OCI-LY7 (cell line): ENCODE measurements around the gene ARHGAP26. TPM values are rescaled to one million over a fixed set of nuclear protein-coding genes. Genes with fewer than 3 reads are reported as not detected.

Experiments
- BruUV-seq: library from RNA; stranded (reverse); fragments of 400-500 nt; replicated peaks from 2 replicates; lab custom pipeline; 2021; lab: Mats Ljungman, UMichigan
- CTCF ChIA-PET: fragments of 300-600 bp; sonication (Branson Sonifier 250); formaldehyde crosslinking; loops from one replicate; lab custom pipeline; 2022; ENCODE audit warnings: antibody characterized with exemption; ENCODE audit not compliant: unreplicated experiment; lab: Charles Lee
- POLR2A ChIA-PET: fragments of 300-600 bp; sonication (Branson Sonifier 250); formaldehyde crosslinking; loops from one replicate; lab custom pipeline; 2022; ENCODE audit warnings: antibody characterized with exemption; lab: Charles Lee
- DNase-seq: peaks from one replicate; pipeline ENCODE4 v3.0.0-alpha.2; 2015; ENCODE audit warnings: low spot score
- H2AFZ ChIP-seq: fragments of 200-600 bp; sonication (generic), shearing (Covaris generic); 2 replicates; pipeline ENCODE4 v1.6.1; 2014; ENCODE audit warnings: mild to moderate bottlenecking, antibody characterized with exemption, low read length, moderate library complexity
- H3K27ac ChIP-seq: fragments of 200-600 bp; sonication (generic); 2 replicates; pipeline ENCODE4 v1.5.1; 2014; ENCODE audit warnings: mixed run types, low read depth, mild to moderate bottlenecking, moderate library complexity, low read length, inconsistent platforms; ENCODE audit not compliant: poor library complexity, severe bottlenecking
- H3K36me3 ChIP-seq: fragments of 200-600 bp; sonication (generic); 2 replicates; pipeline ENCODE4 v1.6.1; 2014; ENCODE audit warnings: mild to moderate bottlenecking, antibody characterized with exemption, low read length, moderate library complexity, mixed read lengths; ENCODE audit not compliant: insufficient read depth
- H3K4me1 ChIP-seq: fragments of 200-600 bp; sonication (generic); 2 replicates; pipeline ENCODE4 v1.5.1; 2014; ENCODE audit warnings: mild to moderate bottlenecking, low read length; ENCODE audit not compliant: insufficient read depth, poor library complexity, severe bottlenecking
- H3K4me2 ChIP-seq: fragments of 200-600 bp; sonication (generic); 2 replicates; pipeline ENCODE4 v1.6.1; 2014; ENCODE audit warnings: mild to moderate bottlenecking, low read length
- H3K4me3 ChIP-seq: fragments of 200-600 bp; sonication (generic); 2 replicates; pipeline ENCODE4 v1.5.1; 2014; ENCODE audit warnings: mild to moderate bottlenecking, low read depth, low read length; ENCODE audit not compliant: poor library complexity, severe bottlenecking
- H3K79me2 ChIP-seq: fragments of 200-600 bp; sonication (generic); 2 replicates; pipeline ENCODE4 v1.6.1; 2016; ENCODE audit warnings: low read depth, mild to moderate bottlenecking, low read length, moderate library complexity, mixed read lengths; ENCODE audit not compliant: insufficient read depth
- H3K9me2 ChIP-seq: fragments of 200-600 bp; sonication (generic); 2 replicates; pipeline ENCODE4 v1.6.1; 2016; ENCODE audit warnings: mild to moderate bottlenecking, low read length, mixed read lengths; ENCODE audit not compliant: insufficient read depth
- H3K9me3 ChIP-seq: fragments of 200-600 bp; sonication (generic); 2 replicates; pipeline ENCODE4 v1.6.1; 2014; ENCODE audit warnings: mild to moderate bottlenecking, mixed run types, low read length, mixed read lengths
- H4K20me1 ChIP-seq: fragments of 200-600 bp; sonication (generic); 2 replicates; pipeline ENCODE4 v1.6.1; 2014; ENCODE audit warnings: mild to moderate bottlenecking, antibody characterized with exemption, low read length, moderate library complexity, mixed read lengths; ENCODE audit not compliant: insufficient read depth
- EZH2phosphoT487 ChIP-seq: fragments of 200-600 bp; sonication (generic); IDR thresholded peaks from 2 replicates; pipeline ENCODE4 v1.6.1; 2018; ENCODE audit warnings: low read depth, borderline replicate concordance, mild to moderate bottlenecking, mixed run types, antibody characterized with exemption, low read length, moderate library complexity, mixed read lengths
- intact Hi-C: fragments of 100-400 bp; cut with micrococcal nuclease; formaldehyde crosslinking; loops from one replicate; pipeline ENCODE4 v1.10.0; 2022; ENCODE audit not compliant: unreplicated experiment
- total RNA-seq, 2 experiments: library from RNA; depleted of rRNA in 1 of 2; stranded (reverse); fragments of >200 nt in 1 of 2; shearing (Covaris generic) in 1 of 2; gene quantifications; 2 replicates each; pipeline ENCODE4 v1.2.3, GENCODE V29; 2014 to 2022
- TF ChIP-seq, protein P1 (sequence below): fragments of 200-600 bp; sonication (generic); conservative IDR thresholded peaks from 2 replicates; pipeline ENCODE4 v1.5.1; 2014; ENCODE audit warnings: mild to moderate bottlenecking, antibody characterized with exemption, low read length, moderate library complexity, mixed read lengths

Gene ARHGAP26
- total RNA-seq, 2 experiments from 2014 or later: 7.0 to 19.1 TPM

DNA sequence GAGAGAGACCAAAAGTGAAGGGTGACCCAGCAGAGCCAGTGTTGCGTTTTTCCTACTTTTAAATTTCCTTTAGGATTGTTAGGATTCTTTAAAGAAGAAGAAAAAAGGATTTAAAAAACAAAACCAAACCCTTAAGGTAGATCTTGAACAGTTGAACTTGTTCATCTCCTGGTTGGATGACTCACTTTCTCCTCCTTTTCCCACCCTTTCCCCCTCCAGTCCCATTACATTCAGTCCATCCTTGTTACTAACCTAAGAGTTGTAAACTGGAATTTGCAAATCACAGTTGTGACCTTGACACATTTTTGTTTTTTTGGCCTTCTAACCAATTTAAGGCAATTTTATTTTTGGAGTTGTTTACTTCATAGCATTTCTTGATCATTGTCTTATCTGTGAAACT lies 289.2 kb downstream of the ARHGAP26 start:
- Histone ChIP-seq H3K4me1 (peaks cover 11% of the 10 kb centered on the region), H3K36me3 (no peaks in the 10 kb centered on the region), H3K9me2 (no peaks in the 10 kb centered on the region), H2AFZ (no peak overlapping the region), H3K79me2 (no peaks in the 10 kb centered on the region), H3K4me3 (no peak overlapping the region), H3K4me2 (no peak overlapping the region), H3K9me3 (no peaks in the 10 kb centered on the region), H4K20me1 (no peaks in the 10 kb centered on the region), H3K27ac (no peak overlapping the region)
- POLR2A ChIA-PET: interaction anchor here (0.5 to 0.8 kb wide), 2 partner anchors 41 to 51 kb away, joined by 3 read pairs; no protein-coding TSS in a partner anchor
- no peak for DNase-seq
- BruUV-seq: no TSS peak
- CTCF ChIA-PET: no interaction called here
- TF ChIP-seq EZH2phosphoT487: no peak
- TF ChIP-seq, protein P1, sequence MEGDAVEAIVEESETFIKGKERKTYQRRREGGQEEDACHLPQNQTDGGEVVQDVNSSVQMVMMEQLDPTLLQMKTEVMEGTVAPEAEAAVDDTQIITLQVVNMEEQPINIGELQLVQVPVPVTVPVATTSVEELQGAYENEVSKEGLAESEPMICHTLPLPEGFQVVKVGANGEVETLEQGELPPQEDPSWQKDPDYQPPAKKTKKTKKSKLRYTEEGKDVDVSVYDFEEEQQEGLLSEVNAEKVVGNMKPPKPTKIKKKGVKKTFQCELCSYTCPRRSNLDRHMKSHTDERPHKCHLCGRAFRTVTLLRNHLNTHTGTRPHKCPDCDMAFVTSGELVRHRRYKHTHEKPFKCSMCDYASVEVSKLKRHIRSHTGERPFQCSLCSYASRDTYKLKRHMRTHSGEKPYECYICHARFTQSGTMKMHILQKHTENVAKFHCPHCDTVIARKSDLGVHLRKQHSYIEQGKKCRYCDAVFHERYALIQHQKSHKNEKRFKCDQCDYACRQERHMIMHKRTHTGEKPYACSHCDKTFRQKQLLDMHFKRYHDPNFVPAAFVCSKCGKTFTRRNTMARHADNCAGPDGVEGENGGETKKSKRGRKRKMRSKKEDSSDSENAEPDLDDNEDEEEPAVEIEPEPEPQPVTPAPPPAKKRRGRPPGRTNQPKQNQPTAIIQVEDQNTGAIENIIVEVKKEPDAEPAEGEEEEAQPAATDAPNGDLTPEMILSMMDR: no peak
- intact Hi-C loops: no loop called here

- POLR2A ChIA-PET: interaction anchor here (0.8 to 1.6 kb wide), 2 partner anchors 15 to 50 kb away, joined by 3 to 5 read pairs; no protein-coding TSS in a partner anchor
- intact Hi-C loops: no loop called here
- Histone ChIP-seq H3K9me2 (no peaks in the 10 kb centered on the region), H3K79me2 (no peaks in the 10 kb centered on the region), H4K20me1 (no peaks in the 10 kb centered on the region), H3K4me3 (no peak overlapping the region), H2AFZ (no peak overlapping the region), H3K9me3 (no peaks in the 10 kb centered on the region), H3K36me3 (no peaks in the 10 kb centered on the region), H3K27ac (no peak overlapping the region), H3K4me2 (no peak overlapping the region), H3K4me1 (peaks cover 11% of the 10 kb centered on the region)
- no peak for DNase-seq
- CTCF ChIA-PET: no interaction called here
- TF ChIP-seq, protein P1: no peak
- TF ChIP-seq EZH2phosphoT487: no peak
- no TSS peak for BruUV-seq
These were observed 290.0 kb downstream of the ARHGAP26 start for GRCh38 chr5:143059976-143060765.
